ENCODE measurements around the gene NHEJ1. TPM values are rescaled to one million over a fixed set of nuclear protein-coding genes. Genes with fewer than 3 reads are reported as not detected.

Gene NHEJ1
- total RNA-seq, 1 experiment from 2014 or later: 22.3 TPM

- TF ChIP-seq AR (CRISPR knock-in tag; IDR thresholded peaks at IDR 0.05) (no peak), E2F1 (CRISPR knock-in tag; IDR thresholded peaks at IDR 0.05) (no peak), NFYB (CRISPR knock-in tag; conservative IDR thresholded peaks at IDR 0.05; ENCODE audit: low read depth) (no peak)
Observed at GRCh38 chr2:219081701-219082331, 78.8 kb downstream of the NHEJ1 start (continued).

GRCh38 chr2:219081096-219081495 is 79.5 kb downstream of the NHEJ1 start:
- Mint-ChIP-seq H3K27me3 (ENCODE audit: low read depth) (no peaks in the 10 kb centered on the region), H3K27ac (no peak overlapping the region), H3K36me3 (no peaks in the 10 kb centered on the region; the same call in 1 of the 2 replicates), H3K4me3 (no peak overlapping the region), H3K4me1 (0 out of 2 replicates have a peak, but pooled peaks cover 6% of the 10 kb centered on the region), H3K9me3 (no peaks in the 10 kb centered on the region)
- DNase-seq (ENCODE audit: low spot score): no peak
- CTCF ChIA-PET: interaction anchor here (1.1 to 4.0 kb wide), 4 partner anchors 23 to 73 kb away, joined by 3 to 18 read pairs (median 14); no protein-coding TSS in a partner anchor
- POLR2A ChIA-PET: no interaction called here
- ATAC-seq: no peak
- TF ChIP-seq ZNF138 (CRISPR knock-in tag; conservative IDR thresholded peaks at IDR 0.05) (no peak), NFE2L1 (CRISPR knock-in tag; IDR thresholded peaks at IDR 0.05) (no peak), JAZF1 (CRISPR knock-in tag; IDR thresholded peaks at IDR 0.05) (no peak), ATF2 (CRISPR knock-in tag; IDR thresholded peaks at IDR 0.05; ENCODE audit: borderline replicate concordance, low read depth) (no peak), ESRRA (CRISPR knock-in tag; IDR thresholded peaks at IDR 0.05; ENCODE audit: borderline replicate concordance) (no peak), ZNF232 (CRISPR knock-in tag; IDR thresholded peaks at IDR 0.05) (no peak), USF1 (CRISPR knock-in tag; IDR thresholded peaks at IDR 0.05) (no peak), NR2C2 (CRISPR knock-in tag; IDR thresholded peaks at IDR 0.05) (no peak)

- no peaks in the 10 kb centered on the region for H3K9me3 Mint-ChIP-seq
- CTCF ChIA-PET: interaction anchor here (0.5 to 4.0 kb wide), 6 partner anchors 21 to 359 kb away, joined by 3 to 18 read pairs (median 6); no protein-coding TSS in a partner anchor
- no peak overlapping the region for H3K4me3 Mint-ChIP-seq
- 0 out of 2 replicates have a peak, but pooled peaks cover 6% of the 10 kb centered on the region for H3K4me1 Mint-ChIP-seq
- ATAC-seq (no peak), DNase-seq (ENCODE audit: low spot score) (no peak)
- no peak for TF ChIP-seq ZNF512 (CRISPR knock-in tag; IDR thresholded peaks at IDR 0.05; ENCODE audit: borderline replicate concordance)
- TF ChIP-seq USF2 (CRISPR knock-in tag; IDR thresholded peaks at IDR 0.05): no peak
- TF ChIP-seq ZNF532 (CRISPR knock-in tag; IDR thresholded peaks at IDR 0.05; ENCODE audit: borderline replicate concordance): no peak
- no peak for TF ChIP-seq NR3C1 (CRISPR knock-in tag; conservative IDR thresholded peaks at IDR 0.05; ENCODE audit: low read depth)
- no peak for TF ChIP-seq ZNF232 (CRISPR knock-in tag; IDR thresholded peaks at IDR 0.05)
- TF ChIP-seq MYBL2 (CRISPR knock-in tag; IDR thresholded peaks at IDR 0.05): no peak
- no peak for TF ChIP-seq NR2C2 (CRISPR knock-in tag; IDR thresholded peaks at IDR 0.05)
- POLR2A ChIA-PET: no interaction called here
- no peaks in the 10 kb centered on the region for H3K27me3 Mint-ChIP-seq (ENCODE audit: low read depth)
- H3K27ac Mint-ChIP-seq: no peak overlapping the region
- H3K36me3 Mint-ChIP-seq: no peaks in the 10 kb centered on the region; the same call in 1 of the 2 replicates
Observed at GRCh38 chr2:219079417-219079816, 81.2 kb downstream of the NHEJ1 start.
